NCI-H1436 (cell line): ENCODE results near the gene BDNF.

Experiments used
- DNase-seq: peaks from one replicate; lab custom pipeline; 2025; lab: John Stamatoyannopoulos, UW

The BDNF gene

GRCh38 chr11:27625347-27625912 lies 74.8 kb downstream of the BDNF start:
- no peak for DNase-seq

GRCh38 chr11:27623945-27624523 lies 76.2 kb downstream of the BDNF start:
- no peak for DNase-seq

GRCh38 chr11:27622541-27623300 lies 77.5 kb downstream of the BDNF start:
- no peak for DNase-seq

- no peak for DNase-seq
These were observed 78.7 kb downstream of the BDNF start for GRCh38 chr11:27621405-27622161.

- DNase-seq = no peak
These were observed 80.4 kb downstream of the BDNF start for GRCh38 chr11:27619763-27620335.

- no peak for DNase-seq
These were observed 81.1 kb downstream of the BDNF start for GRCh38 chr11:27619039-27619574.

- no peak for DNase-seq
These were observed 81.9 kb downstream of the BDNF start for GRCh38 chr11:27618281-27618915.

GRCh38 chr11:27616711-27617110 lies 83.5 kb downstream of the BDNF start:
- DNase-seq = no peak

- no peak for DNase-seq
These were observed 84.4 kb downstream of the BDNF start for GRCh38 chr11:27615833-27616232.

- no peak for DNase-seq
These were observed 86.2 kb downstream of the BDNF start for GRCh38 chr11:27614092-27614491.

GRCh38 chr11:27612932-27613880 lies 87.0 kb downstream of the BDNF start:
- no peak for DNase-seq

- DNase-seq = no peak
These were observed 88.3 kb downstream of the BDNF start for GRCh38 chr11:27611947-27612455.

GRCh38 chr11:27611390-27611789 lies 88.9 kb downstream of the BDNF start:
- DNase-seq = no peak

GRCh38 chr11:27610946-27611345 lies 89.3 kb downstream of the BDNF start:
- DNase-seq = no peak

GRCh38 chr11:27610280-27610679 lies 90.0 kb downstream of the BDNF start:
- no peak for DNase-seq

- DNase-seq = no peak
These were observed 91.3 kb downstream of the BDNF start for GRCh38 chr11:27608951-27609350.

- no peak for DNase-seq
These were observed 94.8 kb downstream of the BDNF start for GRCh38 chr11:27605422-27605821.
